Measurements from ENCODE around the gene SLC16A8. TPM values are rescaled to one million over a fixed set of nuclear protein-coding genes. Genes with fewer than 3 reads are reported as not detected.

SLC16A8 gene
- total and polyA plus RNA-seq, 4 donors, result 0.32 to 0.64 (median 0.39) TPM; not detected in 1

- DNase-seq (no peak), ATAC-seq (ENCODE audit: insufficient read depth, low FRiP score) (no peak)
- Histone ChIP-seq H3K27me3 (ENCODE audit: control insufficient read depth in 3 of 3, insufficient read depth in 3 of 3, low read length in 2 of 3) (no peaks in the 10 kb centered on the region), H3K9ac (ENCODE audit: insufficient read depth in 1 of 2, low read length in 2 of 2) (no peak overlapping the region), H3K4me3 (no peak overlapping the region), H3K27ac (ENCODE audit: low read depth in 1 of 2, low read length in 1 of 2) (no peak overlapping the region), H3K4me1 (ENCODE audit: control insufficient read depth in 5 of 5, insufficient read depth in 5 of 5, low read length in 5 of 5) (no peaks in the 10 kb centered on the region), H3K36me3 (ENCODE audit: control insufficient read depth in 4 of 4, insufficient read depth in 4 of 4, low read length in 4 of 4) (peaks cover 0 to 11% (median 4%) of the 10 kb centered on the region in 4 donors), H3K9me3 (ENCODE audit: control insufficient read depth in 4 of 4, insufficient read depth in 3 of 4, low read length in 3 of 4) (no peaks in the 10 kb centered on the region)
- no peak for TF ChIP-seq CTCF (IDR thresholded peaks at IDR 0.05; ENCODE audit: control extremely low read depth, extremely low read depth)
- 93 to 98% methylated on average over 9 of the region's 9 CpGs for WGBS, 2 donors
Observed at GRCh38 chr22:38127869-38128268, 43.9 kb upstream of the SLC16A8 start.

GRCh38 chr22:38126928-38127668 is 43.1 kb upstream of the SLC16A8 start:
- 95 to 97% methylated on average over 22 to 23 of the region's 23 CpGs for WGBS, 2 donors
- no peak for DNase-seq

GRCh38 chr22:38125751-38126201 is 41.8 kb upstream of the SLC16A8 start:
- Histone ChIP-seq H3K4me3 (no peak overlapping the region), H3K27me3 (ENCODE audit: control insufficient read depth in 3 of 3, insufficient read depth in 3 of 3, low read length in 2 of 3) (no peaks in the 10 kb centered on the region), H3K9me3 (ENCODE audit: control insufficient read depth in 4 of 4, insufficient read depth in 3 of 4, low read length in 3 of 4) (no peaks in the 10 kb centered on the region), H3K36me3 (ENCODE audit: control insufficient read depth in 4 of 4, insufficient read depth in 4 of 4, low read length in 4 of 4) (peaks cover 0 to 11% (median 0%) of the 10 kb centered on the region in 4 donors), H3K9ac (ENCODE audit: insufficient read depth in 1 of 2, low read length in 2 of 2) (no peak overlapping the region), H3K4me1 (ENCODE audit: control insufficient read depth in 5 of 5, insufficient read depth in 5 of 5, low read length in 5 of 5) (no peaks in the 10 kb centered on the region), H3K27ac (ENCODE audit: low read depth in 1 of 2, low read length in 1 of 2) (no peak overlapping the region)
- DNase-seq (no peak), ATAC-seq (ENCODE audit: insufficient read depth, low FRiP score) (no peak)
- WGBS, 2 donors, result 90 to 93% methylated on average over 11 of the region's 11 CpGs
- TF ChIP-seq CTCF (IDR thresholded peaks at IDR 0.05; ENCODE audit: control extremely low read depth, extremely low read depth), result no peak

More at GRCh38 chr22:38126928-38127668, 43.1 kb upstream of the SLC16A8 start:
- Histone ChIP-seq H3K36me3 (ENCODE audit: control insufficient read depth in 4 of 4, insufficient read depth in 4 of 4, low read length in 4 of 4) (peaks cover 0 to 11% (median 0%) of the 10 kb centered on the region in 4 donors), H3K4me1 (ENCODE audit: control insufficient read depth in 5 of 5, insufficient read depth in 5 of 5, low read length in 5 of 5) (no peaks in the 10 kb centered on the region), H3K9ac (ENCODE audit: insufficient read depth in 1 of 2, low read length in 2 of 2) (no peak overlapping the region), H3K9me3 (ENCODE audit: control insufficient read depth in 4 of 4, insufficient read depth in 3 of 4, low read length in 3 of 4) (no peaks in the 10 kb centered on the region), H3K27me3 (ENCODE audit: control insufficient read depth in 3 of 3, insufficient read depth in 3 of 3, low read length in 2 of 3) (no peaks in the 10 kb centered on the region), H3K27ac (ENCODE audit: low read depth in 1 of 2, low read length in 1 of 2) (no peak overlapping the region), H3K4me3 (no peak overlapping the region)
- no peak for ATAC-seq (ENCODE audit: insufficient read depth, low FRiP score)
- TF ChIP-seq CTCF (IDR thresholded peaks at IDR 0.05; ENCODE audit: control extremely low read depth, extremely low read depth), result no peak

Measured in lung (tissue), 12 donors.